Pancreas (tissue), 10 donors: Measurements from ENCODE around the gene YTHDC2. TPM values are rescaled to one million over a fixed set of nuclear protein-coding genes. Genes with fewer than 3 reads are reported as not detected.

Experiments
- ATAC-seq, 4 donors: fragments of 200-7000 bp; cut with Tn5 transposase; one replicate each; pipeline versions ENCODE4 v1.8.0 to v1.9.1; 2020; ENCODE audit warnings: mild to moderate bottlenecking in 4 of 4, moderate library complexity in 4 of 4
- DNase-seq, 6 donors: peaks; one replicate each; pipeline ENCODE4 v3.0.0-alpha.2; 2020
- FAIRE-seq: peaks from 2 replicates; lab custom pipeline; 2012; peaks lifted over from hg19 to GRCh38; lab: Jason Lieb, UNC
- H3K27ac ChIP-seq, 4 donors: fragments of 200-600 bp; sonication (generic); 1 replicate in 3 of 4; 2 replicates in 1 of 4; pipeline versions ENCODE4 v1.5.0 to v1.8.0; 2020
- H3K27me3 ChIP-seq, 4 donors: fragments of 200-600 bp; one replicate each; pipeline ENCODE4 v1.8.0; 2021
- H3K36me3 ChIP-seq, 3 donors: fragments of 200-600 bp; sonication (generic) in 1 of 3; one replicate each; pipeline versions ENCODE4 v1.5.0 to v1.8.0; 2020 to 2021
- H3K4me1 ChIP-seq, 3 donors: fragments of 200-600 bp; one replicate each; pipeline ENCODE4 v1.8.0; 2021
- H3K4me3 ChIP-seq, 4 donors: fragments of 200-600 bp; sonication (generic) in 2 of 4; one replicate each; pipeline versions ENCODE4 v1.5.0 to v1.8.0; 2020 to 2021
- H3K9me3 ChIP-seq, 4 donors: fragments of 200-600 bp; one replicate each; pipeline ENCODE4 v1.8.0; 2021
- WGBS, 2 donors: extraction: QIAGEN DNeasy Blood & Tissue Kit; methylation state at CpG; one replicate each; pipeline ENCODE4 v1.1.7; 2013; 5-methylcytosine and 5-hydroxymethylcytosine counted together
- intact Hi-C, 3 donors: fragments of 100-400 bp; cut with DNase I; formaldehyde crosslinking; loops; one replicate each; pipeline versions ENCODE4 v1.11.1 to v1.14.2; 2022
- polyA plus RNA-seq, 2 donors: library from polyadenylated mRNA; stranded (reverse); fragments of 200-250 nt; gene quantifications; one replicate each; pipeline ENCODE4 v1.2.3, GENCODE V29; 2013
- total RNA-seq, 6 donors: library from RNA; stranded (reverse); fragmentation: NEBNext Ultra II Directional in 4 of 6; extraction: Animal tissue kit (Norgen Biotek cat#: 25700) in 4 of 6; gene quantifications; one replicate each; pipeline versions ENCODE4 v1.2.1 to v1.2.4, GENCODE V29; 2021 to 2023
- TF ChIP-seq, protein P1 (sequence below), 4 donors: fragments of 200-600 bp; sonication (generic) in 3 of 4; IDR thresholded peaks; one replicate each; pipeline versions ENCODE4 v1.5.0 to v1.8.0; 2021; ENCODE audit warnings: antibody characterized with exemption in 4 of 4
- donor health status: healthy with polysubstance abuse.
- donor health status: DM: no; HTN: no; CAD: no; lungs with moderate emphysema.
- donor health status: DM: no; HTN: no; CAD: no.
- donor health status: control.
- donor health status: control.
- donor health status: Bipolar disorder and iron deficiency.
- donor health status: DM: yes; HTN: yes; CAD: no.
- donor health status: DM: no; HTN: no; CAD: no.
- donor health status: DM: no; HTN: no; CAD: no.
- donor health status: DM: yes; HTN: yes; CAD: no.

The YTHDC2 gene
- total and polyA plus RNA-seq, 8 donors = 5.7 to 13.7 (median 9.7) TPM

DNA sequence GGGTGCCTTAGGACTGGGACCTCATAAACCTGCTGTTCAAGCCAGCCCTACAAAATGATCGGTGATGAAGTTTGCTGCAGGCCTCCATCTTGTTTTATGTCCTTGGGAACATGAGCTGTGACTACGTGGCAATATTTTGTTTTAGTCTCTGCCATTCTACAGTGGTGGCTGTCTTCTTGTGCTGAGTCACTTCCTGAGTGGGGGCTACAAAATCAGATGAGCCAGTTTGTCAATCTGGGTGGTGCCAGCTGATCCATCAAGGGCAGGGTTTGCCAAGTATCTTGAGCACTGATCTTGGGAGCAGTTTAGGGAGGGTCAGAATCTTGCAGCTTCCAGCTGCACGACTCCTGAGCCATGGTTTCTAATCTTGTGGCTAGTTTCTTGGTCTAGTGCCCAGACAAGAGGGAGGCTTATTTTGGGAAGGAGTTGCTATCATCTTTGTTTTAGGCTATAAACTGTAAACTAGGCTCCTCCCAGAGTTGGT, 94.7 kb downstream of the YTHDC2 start:
- Histone ChIP-seq H3K9me3 (no peaks in the 10 kb centered on the region), H3K4me3 (no peak overlapping the region), H3K27ac (no peak overlapping the region), H3K4me1 (no peaks in the 10 kb centered on the region), H3K27me3 (no peaks in the 10 kb centered on the region), H3K36me3 (no peaks in the 10 kb centered on the region)
- FAIRE-seq (no peak), DNase-seq (no peak), ATAC-seq (no peak)
- WGBS, 2 donors = 54 to 66% methylated on average over 3 of the region's 3 CpGs
- TF ChIP-seq, protein P1, sequence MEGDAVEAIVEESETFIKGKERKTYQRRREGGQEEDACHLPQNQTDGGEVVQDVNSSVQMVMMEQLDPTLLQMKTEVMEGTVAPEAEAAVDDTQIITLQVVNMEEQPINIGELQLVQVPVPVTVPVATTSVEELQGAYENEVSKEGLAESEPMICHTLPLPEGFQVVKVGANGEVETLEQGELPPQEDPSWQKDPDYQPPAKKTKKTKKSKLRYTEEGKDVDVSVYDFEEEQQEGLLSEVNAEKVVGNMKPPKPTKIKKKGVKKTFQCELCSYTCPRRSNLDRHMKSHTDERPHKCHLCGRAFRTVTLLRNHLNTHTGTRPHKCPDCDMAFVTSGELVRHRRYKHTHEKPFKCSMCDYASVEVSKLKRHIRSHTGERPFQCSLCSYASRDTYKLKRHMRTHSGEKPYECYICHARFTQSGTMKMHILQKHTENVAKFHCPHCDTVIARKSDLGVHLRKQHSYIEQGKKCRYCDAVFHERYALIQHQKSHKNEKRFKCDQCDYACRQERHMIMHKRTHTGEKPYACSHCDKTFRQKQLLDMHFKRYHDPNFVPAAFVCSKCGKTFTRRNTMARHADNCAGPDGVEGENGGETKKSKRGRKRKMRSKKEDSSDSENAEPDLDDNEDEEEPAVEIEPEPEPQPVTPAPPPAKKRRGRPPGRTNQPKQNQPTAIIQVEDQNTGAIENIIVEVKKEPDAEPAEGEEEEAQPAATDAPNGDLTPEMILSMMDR (IDR thresholded peaks at IDR 0.05) = no peak
- intact Hi-C loops = loop anchor here in 2 of 3 donors (5.0 to 10.0 kb wide), 3 partner anchors 223 to 623 kb away; no protein-coding TSS in a partner anchor

DNA sequence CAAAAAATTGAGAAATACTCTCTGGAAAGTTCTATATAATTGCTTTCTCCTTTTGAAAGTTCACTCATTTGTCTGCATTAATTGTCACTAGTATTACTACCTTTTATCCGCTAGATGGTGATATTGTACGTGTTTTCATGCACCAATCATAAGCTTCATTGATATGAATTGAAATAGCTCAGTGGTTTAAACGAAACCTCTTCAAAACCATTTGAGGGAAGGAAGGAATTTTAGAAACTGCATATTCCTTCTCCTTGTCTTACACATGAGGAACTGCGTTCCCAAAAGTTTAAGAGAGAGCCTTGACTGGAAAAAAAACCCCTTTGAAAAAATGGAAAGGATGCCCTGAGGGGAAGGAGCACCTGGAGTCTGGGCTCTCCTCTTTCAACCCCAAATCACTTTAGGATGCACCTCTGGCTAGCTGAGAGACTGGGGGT, 98.6 kb downstream of the YTHDC2 start:
- no peaks in the 10 kb centered on the region for H3K4me1 ChIP-seq
- no peaks in the 10 kb centered on the region for H3K36me3 ChIP-seq
- intact Hi-C loops = loop anchor here in 1 of 3 donors (10.0 kb wide), 1 partner anchor 843 kb away; no protein-coding TSS in a partner anchor
- TF ChIP-seq, protein P1 (IDR thresholded peaks at IDR 0.05) = peak in 3 of 4 donors; percentile 31 to 67 (median 55)
- no peak overlapping the region for H3K27ac ChIP-seq
- peak; percentile 87 for FAIRE-seq
- 1% methylated on average over 4 of the region's 4 CpGs for WGBS, 2 donors
- no peak overlapping the region for H3K4me3 ChIP-seq
- H3K27me3 ChIP-seq = no peaks in the 10 kb centered on the region
- H3K9me3 ChIP-seq = no peaks in the 10 kb centered on the region
- peak in 3 of 4 donors; percentile 81 to 92 (median 85) for ATAC-seq
- DNase-seq = no peak

DNA sequence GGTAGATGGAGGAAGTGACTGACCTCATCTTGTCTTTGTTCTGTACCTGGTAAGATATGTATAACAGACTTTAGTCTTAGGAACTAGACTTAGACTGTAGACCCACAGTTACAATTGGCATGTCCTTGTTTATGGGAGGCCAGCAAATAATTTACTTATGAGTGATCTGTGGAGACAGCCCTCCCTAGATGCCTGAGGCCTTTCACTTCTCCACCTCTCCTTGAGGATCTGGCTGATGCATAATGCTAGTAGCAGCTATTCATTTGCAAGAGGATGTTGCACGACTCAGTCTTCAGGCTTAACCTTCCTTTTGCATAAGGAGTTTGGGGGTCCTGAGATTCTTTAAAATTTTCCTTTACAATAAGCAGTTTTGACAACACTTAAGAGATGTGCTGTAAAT, 100.7 kb downstream of the YTHDC2 start:
- ATAC-seq = no peak
- Histone ChIP-seq H3K27me3 (no peaks in the 10 kb centered on the region), H3K4me3 (no peak overlapping the region), H3K36me3 (no peaks in the 10 kb centered on the region), H3K4me1 (no peaks in the 10 kb centered on the region), H3K9me3 (no peaks in the 10 kb centered on the region), H3K27ac (no peak overlapping the region)
- TF ChIP-seq, protein P1 (IDR thresholded peaks at IDR 0.05) = no peak
- 52 to 55% methylated on average over 1 of the region's 1 CpG for WGBS, 2 donors
- no peak for FAIRE-seq
- intact Hi-C loops = loop anchor here in 1 of 3 donors (10.0 kb wide), 1 partner anchor 841 kb away; no protein-coding TSS in a partner anchor
- DNase-seq = no peak

DNA sequence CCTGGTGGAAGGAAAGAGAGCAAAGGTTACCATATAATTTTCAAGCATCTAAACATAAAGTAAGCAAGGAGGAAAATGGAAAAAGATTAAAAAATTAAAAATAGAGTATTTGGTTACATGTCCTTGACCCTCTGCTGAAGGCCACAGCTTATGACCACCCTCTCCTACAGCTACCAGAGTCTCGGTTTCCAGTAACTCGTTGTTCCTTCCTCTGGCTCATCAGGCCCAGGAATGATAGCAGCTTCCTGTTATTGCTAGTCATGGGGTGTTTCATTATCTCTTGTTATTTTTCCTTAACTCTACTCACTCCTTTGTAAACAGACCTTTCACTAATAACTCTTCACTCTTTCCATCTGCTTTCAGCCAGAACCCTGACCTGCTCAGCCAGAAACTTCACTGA, 102.2 kb downstream of the YTHDC2 start:
- FAIRE-seq (no peak), ATAC-seq (peak in 1 of 4 donors; percentile 35), DNase-seq (no peak)
- no peak overlapping the region for H3K4me3 ChIP-seq
- no peaks in the 10 kb centered on the region for H3K27me3 ChIP-seq
- H3K4me1 ChIP-seq = no peaks in the 10 kb centered on the region
- no peaks in the 10 kb centered on the region for H3K36me3 ChIP-seq
- WGBS, 2 donors = 44 to 46% methylated on average over 2 of the region's 2 CpGs
- H3K9me3 ChIP-seq = no peaks in the 10 kb centered on the region
- H3K27ac ChIP-seq = no peak overlapping the region
- TF ChIP-seq, protein P1 (IDR thresholded peaks at IDR 0.05) = no peak
- intact Hi-C loops = loop anchor here in 1 of 3 donors (10.0 kb wide), 1 partner anchor 839 kb away; no protein-coding TSS in a partner anchor

DNA sequence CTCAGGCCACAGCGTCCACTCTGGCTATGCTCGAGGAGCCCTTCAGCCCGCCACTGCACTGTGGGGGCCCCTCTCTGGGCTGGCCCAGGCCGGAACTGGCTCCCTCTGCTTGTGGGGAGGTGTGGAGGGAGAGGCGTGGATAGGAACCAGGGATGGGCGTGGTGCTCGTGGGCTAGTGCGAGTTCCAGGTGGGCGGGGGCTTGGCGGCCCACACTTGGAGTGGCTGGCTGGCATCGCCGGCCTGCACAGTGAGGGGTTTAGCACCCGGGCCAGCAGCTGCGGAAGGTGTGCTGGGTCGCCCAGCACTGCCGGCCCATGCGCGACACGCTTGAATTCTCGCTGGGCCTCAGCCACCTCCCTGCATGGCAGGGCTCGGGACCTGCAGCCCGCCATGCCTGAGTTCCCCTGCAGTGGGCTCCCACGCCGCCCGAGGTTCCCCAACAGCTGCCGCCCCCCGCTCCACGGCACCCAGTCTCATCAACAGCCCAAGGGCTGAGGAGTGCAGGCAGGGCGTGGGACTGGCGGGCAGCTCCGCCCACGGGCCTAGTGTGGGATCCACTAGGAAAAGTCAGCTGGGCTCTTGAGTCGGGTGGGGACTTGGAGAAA, 103.8 kb downstream of the YTHDC2 start:
- no peak overlapping the region for H3K27ac ChIP-seq
- 89 to 98% methylated on average over 32 to 33 of the region's 33 CpGs for WGBS, 2 donors
- H3K9me3 ChIP-seq = no peaks in the 10 kb centered on the region
- peak in 1 of 6 donors; percentile 60 for DNase-seq
- H3K27me3 ChIP-seq = no peaks in the 10 kb centered on the region
- no peaks in the 10 kb centered on the region for H3K4me1 ChIP-seq
- TF ChIP-seq, protein P1 (IDR thresholded peaks at IDR 0.05) = no peak
- FAIRE-seq = no peak
- intact Hi-C loops = loop anchor here in 1 of 3 donors (10.0 kb wide), 1 partner anchor 838 kb away; no protein-coding TSS in a partner anchor
- no peak for ATAC-seq
- H3K36me3 ChIP-seq = no peaks in the 10 kb centered on the region
- no peak overlapping the region for H3K4me3 ChIP-seq
